Measurements from ENCODE around the gene SLC38A9.

Gene SLC38A9

GRCh38 chr5:55691265-55692105, 20.6 kb downstream of the SLC38A9 start:
- peak; percentile 76 for TF ChIP-seq CTCF (conservative IDR thresholded peaks at IDR 0.05; ENCODE audit: low read depth)
- DNase-seq (ENCODE audit: low spot score) = peak; percentile 44
- POLR2A ChIA-PET (ENCODE audit: low non-redundant PET) = no interaction called here
- H3K27ac ChIP-seq = no peak overlapping the region
- CTCF ChIA-PET = interaction anchor here (0.6 to 1.6 kb wide), 19 partner anchors 14 to 795 kb away, joined by 3 to 7 read pairs (median 4); no protein-coding TSS in a partner anchor

- ChIA-PET CTCF (interaction anchor here (0.6 kb wide), 1 partner anchor 282 kb away, joined by 3 read pairs; no protein-coding TSS in a partner anchor), POLR2A (ENCODE audit: low non-redundant PET) (no interaction called here)
- no peak overlapping the region for H3K27ac ChIP-seq
- DNase-seq (ENCODE audit: low spot score) = no peak
- TF ChIP-seq CTCF (conservative IDR thresholded peaks at IDR 0.05; ENCODE audit: low read depth) = no peak
These were observed 30.1 kb downstream of the SLC38A9 start for GRCh38 chr5:55682071-55682470.

GRCh38 chr5:55681301-55681700, 30.8 kb downstream of the SLC38A9 start:
- POLR2A ChIA-PET (ENCODE audit: low non-redundant PET) = no interaction called here
- no peak for DNase-seq (ENCODE audit: low spot score)
- no peak overlapping the region for H3K27ac ChIP-seq
- CTCF ChIA-PET = no interaction called here
- no peak for TF ChIP-seq CTCF (conservative IDR thresholded peaks at IDR 0.05; ENCODE audit: low read depth)

- H3K27ac ChIP-seq = no peak overlapping the region
- CTCF ChIA-PET = interaction anchor here (0.5 to 0.6 kb wide), 2 partner anchors 461 to 1150 kb away, joined by 4 to 5 read pairs; no protein-coding TSS in a partner anchor
These were observed 31.8 kb downstream of the SLC38A9 start for GRCh38 chr5:55680353-55680752.

GRCh38 chr5:55679556-55679955, 32.6 kb downstream of the SLC38A9 start:
- ChIA-PET POLR2A (ENCODE audit: low non-redundant PET) (no interaction called here), CTCF (no interaction called here)
- no peak for TF ChIP-seq CTCF (conservative IDR thresholded peaks at IDR 0.05; ENCODE audit: low read depth)
- no peak for DNase-seq (ENCODE audit: low spot score)
- H3K27ac ChIP-seq = no peak overlapping the region

More at GRCh38 chr5:55680353-55680752, 31.8 kb downstream of the SLC38A9 start:
- POLR2A ChIA-PET (ENCODE audit: low non-redundant PET) = no interaction called here
- DNase-seq (ENCODE audit: low spot score) = no peak
- no peak for TF ChIP-seq CTCF (conservative IDR thresholded peaks at IDR 0.05; ENCODE audit: low read depth)

GRCh38 chr5:55675119-55675518, 37.0 kb downstream of the SLC38A9 start:
- POLR2A ChIA-PET (ENCODE audit: low non-redundant PET) = no interaction called here
- CTCF ChIA-PET = no interaction called here
- no peak overlapping the region for H3K27ac ChIP-seq
- DNase-seq (ENCODE audit: low spot score) = no peak
- TF ChIP-seq CTCF (conservative IDR thresholded peaks at IDR 0.05; ENCODE audit: low read depth) = no peak

All from RWPE1 (cell line).